Right lobe of liver (tissue), 6 donors: ENCODE results near the gene CHN2. TPM values are rescaled to one million over a fixed set of nuclear protein-coding genes. Genes with fewer than 3 reads are reported as not detected.
A peak's percentile ranks its signal among the peaks of the same experiment; 100 is the strongest.

Source experiments
- ATAC-seq, 4 donors: fragments of 200-7000 bp; cut with Tn5 transposase; one replicate each; pipeline ENCODE4 v1.9.1; 2020; ENCODE audit warnings: mild to moderate bottlenecking in 4 of 4, moderate library complexity in 4 of 4
- DNase-seq, 3 donors: peaks; one replicate each; pipeline ENCODE4 v3.0.0-alpha.2; 2020
- H3K27ac ChIP-seq, 3 donors: fragments of 200-600 bp; one replicate each; pipeline ENCODE4 v1.8.0; 2022
- H3K27me3 ChIP-seq, 2 donors: fragments of 200-600 bp; one replicate each; pipeline ENCODE4 v1.8.0; 2022
- H3K36me3 ChIP-seq, 4 donors: fragments of 200-600 bp; sonication (generic) in 1 of 4; one replicate each; pipeline versions ENCODE4 v1.5.1 to v1.8.0; 2017 to 2022; ENCODE audit warnings: control low read depth in 1 of 4
- H3K4me1 ChIP-seq, 4 donors: fragments of 200-600 bp; sonication (generic) in 1 of 4; one replicate each; pipeline versions ENCODE4 v1.5.1 to v1.8.0; 2017 to 2022; ENCODE audit warnings: control low read depth in 1 of 4
- H3K4me3 ChIP-seq, 3 donors: fragments of 200-600 bp; one replicate each; pipeline ENCODE4 v1.8.0; 2022
- H3K9me3 ChIP-seq, 4 donors: fragments of 200-600 bp; sonication (generic) in 1 of 4; one replicate each; pipeline versions ENCODE4 v1.5.1 to v1.8.0; 2017 to 2022; ENCODE audit warnings: control low read depth in 1 of 4
- POLR2A ChIP-seq: fragments of 450-650 bp; IDR thresholded peaks from one replicate; pipeline ENCODE4 v1.6.1; 2017; ENCODE audit warnings: antibody characterized with exemption, mild to moderate bottlenecking
- WGBS: methylation state at CpG from one replicate; pipeline ENCODE4 v1.1.6; 2018; ENCODE audit warnings: low coverage, low lambda C conversion rate; ENCODE audit not compliant: insufficient coverage; ENCODE audit errors: missing lambda C conversion rate; 5-methylcytosine and 5-hydroxymethylcytosine counted together
- intact Hi-C, 2 donors: fragments of 100-400 bp; cut with DNase I; formaldehyde crosslinking; loops; one replicate each; pipeline versions ENCODE4 v1.11.2 to v1.14.1; 2022
- total RNA-seq, 6 experiments: library from RNA; depleted of rRNA in 2 of 6; stranded (reverse); fragments of >200 nt in 2 of 6; fragmentation: NEBNext Ultra II Directional in 3 of 6; extraction: Animal tissue kit (Norgen Biotek cat#: 25700) in 3 of 6; gene quantifications; one replicate each; pipeline versions ENCODE4 v1.1.0 to v1.2.4, GENCODE V29; 2016 to 2023
- TF ChIP-seq, protein P1 (sequence below), 4 donors: fragments of 200-600 bp in 3 of 4; fragments of 450-650 bp in 1 of 4; IDR thresholded peaks; one replicate each; pipeline versions ENCODE4 v1.5.1 to v1.8.0; 2016 to 2022; ENCODE audit warnings: antibody characterized with exemption in 4 of 4, mild to moderate bottlenecking in 2 of 4
- donor health status: DM: no; HTN: yes; CAD: no.
- donor health status: DM: no; HTN: no; CAD: no.
- donor health status: DM: no; HTN: no; CAD: no.
- donor health status: DM: no; HTN: yes; CAD: no.
- donor health status: DM: no; HTN: yes; CAD: no.

The CHN2 gene
- total RNA-seq, 6 experiments from 2014 or later, result 20.1 to 57.7 (median 31.5) TPM

DNA sequence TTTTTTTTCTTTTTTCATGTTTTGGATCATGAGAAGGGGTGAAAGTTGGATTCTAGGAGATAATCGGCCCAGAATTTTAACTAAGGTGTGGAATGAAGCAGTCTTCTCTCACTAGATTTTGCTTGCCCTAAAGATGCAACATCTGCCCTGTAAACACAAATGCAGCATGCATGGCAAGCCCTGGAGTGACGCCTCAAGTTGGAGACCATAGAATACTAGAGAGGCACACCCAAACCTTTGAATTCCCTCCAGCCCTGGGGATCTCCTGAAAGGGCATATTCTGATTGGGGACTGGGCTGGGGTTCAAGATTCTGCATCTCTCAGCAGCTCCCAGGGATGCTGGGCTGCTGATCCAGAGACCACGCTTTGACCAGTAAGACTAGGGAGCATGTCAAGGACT lies 241.3 kb downstream of the CHN2 start:
- ATAC-seq, result no peak
- 80% methylated on average over 1 of the region's 3 CpGs for WGBS

DNA sequence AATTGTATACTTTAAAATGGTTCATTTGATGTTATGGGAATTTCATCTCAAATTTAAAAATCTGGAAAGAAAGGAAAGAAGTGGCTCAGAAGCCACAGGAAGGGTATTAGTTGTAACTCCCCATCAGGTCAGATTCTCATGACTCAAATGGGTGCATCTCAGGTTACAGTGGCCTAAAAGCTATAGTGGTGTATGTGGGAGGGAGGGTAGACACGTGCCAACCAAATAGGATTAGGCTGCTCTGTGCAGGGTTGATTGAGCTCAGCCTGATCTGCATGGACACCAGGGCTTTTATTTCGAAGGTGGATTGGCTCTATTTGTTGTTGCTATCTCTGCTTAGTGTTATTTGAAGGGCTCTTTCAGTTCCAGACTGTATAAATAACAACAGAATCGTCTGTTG lies 247.6 kb downstream of the CHN2 start:
- Histone ChIP-seq H3K4me1 (peaks cover 0 to 4% (median 0%) of the 10 kb centered on the region in 4 donors), H3K27me3 (no peaks in the 10 kb centered on the region), H3K9me3 (no peaks in the 10 kb centered on the region), H3K27ac (no peak overlapping the region), H3K4me3 (no peak overlapping the region), H3K36me3 (no peaks in the 10 kb centered on the region)
- intact Hi-C loops, result no loop called here
- WGBS, result no CpG with 5 or more reads among the region's 3 CpGs
- TF ChIP-seq, protein P1, sequence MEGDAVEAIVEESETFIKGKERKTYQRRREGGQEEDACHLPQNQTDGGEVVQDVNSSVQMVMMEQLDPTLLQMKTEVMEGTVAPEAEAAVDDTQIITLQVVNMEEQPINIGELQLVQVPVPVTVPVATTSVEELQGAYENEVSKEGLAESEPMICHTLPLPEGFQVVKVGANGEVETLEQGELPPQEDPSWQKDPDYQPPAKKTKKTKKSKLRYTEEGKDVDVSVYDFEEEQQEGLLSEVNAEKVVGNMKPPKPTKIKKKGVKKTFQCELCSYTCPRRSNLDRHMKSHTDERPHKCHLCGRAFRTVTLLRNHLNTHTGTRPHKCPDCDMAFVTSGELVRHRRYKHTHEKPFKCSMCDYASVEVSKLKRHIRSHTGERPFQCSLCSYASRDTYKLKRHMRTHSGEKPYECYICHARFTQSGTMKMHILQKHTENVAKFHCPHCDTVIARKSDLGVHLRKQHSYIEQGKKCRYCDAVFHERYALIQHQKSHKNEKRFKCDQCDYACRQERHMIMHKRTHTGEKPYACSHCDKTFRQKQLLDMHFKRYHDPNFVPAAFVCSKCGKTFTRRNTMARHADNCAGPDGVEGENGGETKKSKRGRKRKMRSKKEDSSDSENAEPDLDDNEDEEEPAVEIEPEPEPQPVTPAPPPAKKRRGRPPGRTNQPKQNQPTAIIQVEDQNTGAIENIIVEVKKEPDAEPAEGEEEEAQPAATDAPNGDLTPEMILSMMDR (IDR thresholded peaks at IDR 0.05), result no peak
- TF ChIP-seq POLR2A, result no peak
- peak in 1 of 4 donors; percentile 42 for ATAC-seq
- DNase-seq, result no peak

More for the DNA sequence above, 241.3 kb downstream of the CHN2 start:
- H3K4me3 ChIP-seq, result no peak overlapping the region
- intact Hi-C loops, result no loop called here
- H3K9me3 ChIP-seq, result peaks cover 0 to 2% (median 0%) of the 10 kb centered on the region in 4 donors
- H3K4me1 ChIP-seq, result no peaks in the 10 kb centered on the region
- H3K27me3 ChIP-seq, result no peaks in the 10 kb centered on the region
- no peak for TF ChIP-seq POLR2A
- TF ChIP-seq, protein P1 (IDR thresholded peaks at IDR 0.05), result no peak
- no peak overlapping the region for H3K27ac ChIP-seq
- DNase-seq, result no peak
- H3K36me3 ChIP-seq, result no peaks in the 10 kb centered on the region

GRCh38 chr7:29443552-29443951 lies 249.0 kb downstream of the CHN2 start:
- intact Hi-C loops, result no loop called here
- H3K27ac ChIP-seq, result no peak overlapping the region
- no peaks in the 10 kb centered on the region for H3K27me3 ChIP-seq
- TF ChIP-seq POLR2A, result no peak
- TF ChIP-seq, protein P1 (IDR thresholded peaks at IDR 0.05), result no peak
- H3K4me3 ChIP-seq, result no peak overlapping the region
- no peak for ATAC-seq
- peaks cover 0 to 16% (median 0%) of the 10 kb centered on the region in 4 donors for H3K4me1 ChIP-seq
- H3K9me3 ChIP-seq, result no peaks in the 10 kb centered on the region
- WGBS, result 62% methylated on average over 1 of the region's 1 CpG
- DNase-seq, result no peak
- H3K36me3 ChIP-seq, result no peaks in the 10 kb centered on the region

DNA sequence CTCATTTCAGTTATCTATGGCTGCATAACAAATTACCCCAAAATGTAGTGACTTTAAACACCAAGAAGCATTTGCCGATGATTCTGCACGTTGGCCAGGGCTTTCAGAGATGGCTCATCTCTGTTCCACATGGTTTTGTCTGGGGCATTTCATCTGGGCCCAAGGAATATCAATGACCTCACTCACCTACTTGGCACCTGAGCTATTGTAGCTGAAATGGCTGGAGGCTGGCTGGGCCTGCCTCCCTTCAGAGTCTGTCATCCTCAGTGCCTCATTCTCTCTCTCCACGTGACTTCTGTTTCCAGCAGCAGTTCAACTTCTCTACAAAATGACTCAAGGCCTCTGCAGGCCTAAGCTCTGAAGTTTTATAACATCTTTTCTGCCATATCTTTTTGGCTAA lies 249.7 kb downstream of the CHN2 start:
- H3K27ac ChIP-seq, result no peak overlapping the region
- TF ChIP-seq, protein P1 (IDR thresholded peaks at IDR 0.05), result no peak
- DNase-seq, result no peak

GRCh38 chr7:29445736-29446135 lies 251.2 kb downstream of the CHN2 start:
- Histone ChIP-seq H3K4me1 (peaks cover 0 to 16% (median 2%) of the 10 kb centered on the region in 4 donors), H3K27ac (no peak overlapping the region), H3K27me3 (no peaks in the 10 kb centered on the region), H3K4me3 (no peak overlapping the region), H3K36me3 (no peaks in the 10 kb centered on the region), H3K9me3 (no peaks in the 10 kb centered on the region)
- ATAC-seq (no peak), DNase-seq (no peak)
- TF ChIP-seq, protein P1 (IDR thresholded peaks at IDR 0.05), result peak in 1 of 4 donors; percentile 5
- TF ChIP-seq POLR2A, result no peak
- intact Hi-C loops, result no loop called here
- 55% methylated on average over 5 of the region's 6 CpGs for WGBS

More for the DNA sequence above, 249.7 kb downstream of the CHN2 start:
- Histone ChIP-seq H3K36me3 (no peaks in the 10 kb centered on the region), H3K27me3 (no peaks in the 10 kb centered on the region), H3K4me3 (no peak overlapping the region), H3K9me3 (no peaks in the 10 kb centered on the region), H3K4me1 (peaks cover 0 to 16% (median 2%) of the 10 kb centered on the region in 4 donors)
- WGBS, result 86% methylated on average over 3 of the region's 3 CpGs
- ATAC-seq, result no peak
- intact Hi-C loops, result no loop called here
